ENCODE measurements around the gene LRRC53. TPM values are rescaled to one million over a fixed set of nuclear protein-coding genes. Genes with fewer than 3 reads are reported as not detected.

LRRC53 gene
- polyA plus RNA-seq, 1 donor (not counting 4 experiments of a cell fraction or from before 2014, with no cell fraction given), result not detected

GRCh38 chr1:74474585-74474984 lies 37.8 kb downstream of the LRRC53 start:
- TF ChIP-seq EZH2 (IDR thresholded peaks at IDR 0.05; ENCODE audit: low read length) (no peak), CTCF (optimal IDR thresholded peaks at IDR 0.05 in 1 of 3, IDR thresholded peaks at IDR 0.05 in 1 of 3, conservative IDR thresholded peaks at IDR 0.05 in 1 of 3; ENCODE audit: extremely low read depth in 1 of 3, insufficient read depth in 2 of 3, low read length in 3 of 3) (no peak)
- FAIRE-seq (no peak), DNase-seq (ENCODE audit: low read depth, low spot score) (no peak)
- Histone ChIP-seq H3K27ac (ENCODE audit: control insufficient read depth, insufficient read depth, low read length) (no peak overlapping the region), H3K4me1 (ENCODE audit: control insufficient read depth, extremely low read depth, insufficient read depth, low read length) (no peaks in the 10 kb centered on the region), H3K27me3 (ENCODE audit: control insufficient read depth, extremely low read depth, insufficient read depth, low read length) (no peaks in the 10 kb centered on the region), H2AFZ (ENCODE audit: control insufficient read depth, low read length) (no peak overlapping the region), H3K79me2 (ENCODE audit: control insufficient read depth, insufficient read depth, low read length) (no peaks in the 10 kb centered on the region), H3K4me2 (ENCODE audit: control insufficient read depth, extremely low read depth, insufficient read depth, low read depth, low read length) (no peak overlapping the region), H3K36me3 (ENCODE audit: control insufficient read depth in 2 of 2, extremely low read depth in 1 of 2, insufficient read depth in 2 of 2, low read length in 2 of 2) (no peaks in the 10 kb centered on the region), H3K9me1 (ENCODE audit: control insufficient read depth, extremely low read depth, insufficient read depth, low read length) (no peaks in the 10 kb centered on the region), H3K9ac (ENCODE audit: control insufficient read depth, extremely low read depth, insufficient read depth, low read length) (no peak overlapping the region), H4K20me1 (ENCODE audit: control insufficient read depth, extremely low read depth, insufficient read depth, low read length) (no peaks in the 10 kb centered on the region), H3K9me3 (ENCODE audit: control insufficient read depth, low read depth, low read length) (no peaks in the 10 kb centered on the region), H3K4me3 (ENCODE audit: control insufficient read depth in 2 of 3, extremely low read depth in 1 of 3, insufficient read depth in 2 of 3, low read depth in 1 of 3, low read length in 3 of 3) (no peak overlapping the region)
- dilution Hi-C loops (cut with MboI; ENCODE audit: extremely low pct_ligation_motif_present, low sequenced_read_pairs), result no loop called here

GRCh38 chr1:74471470-74471869 lies 40.9 kb downstream of the LRRC53 start:
- H3K4me1 ChIP-seq (ENCODE audit: control insufficient read depth, extremely low read depth, insufficient read depth, low read length), result no peaks in the 10 kb centered on the region
- H2AFZ ChIP-seq (ENCODE audit: control insufficient read depth, low read length), result no peak overlapping the region
- H3K4me2 ChIP-seq (ENCODE audit: control insufficient read depth, extremely low read depth, insufficient read depth, low read depth, low read length), result no peak overlapping the region
- FAIRE-seq, result no peak
- dilution Hi-C loops (cut with MboI; ENCODE audit: extremely low pct_ligation_motif_present, low sequenced_read_pairs), result no loop called here
- no peak for DNase-seq (ENCODE audit: low read depth, low spot score)
- no peaks in the 10 kb centered on the region for H4K20me1 ChIP-seq (ENCODE audit: control insufficient read depth, extremely low read depth, insufficient read depth, low read length)
- H3K27me3 ChIP-seq (ENCODE audit: control insufficient read depth, extremely low read depth, insufficient read depth, low read length), result no peaks in the 10 kb centered on the region
- TF ChIP-seq CTCF (optimal IDR thresholded peaks at IDR 0.05 in 1 of 3, IDR thresholded peaks at IDR 0.05 in 1 of 3, conservative IDR thresholded peaks at IDR 0.05 in 1 of 3; ENCODE audit: extremely low read depth in 1 of 3, insufficient read depth in 2 of 3, low read length in 3 of 3), result no peak
- TF ChIP-seq EZH2 (IDR thresholded peaks at IDR 0.05; ENCODE audit: low read length), result no peak
- no peak overlapping the region for H3K9ac ChIP-seq (ENCODE audit: control insufficient read depth, extremely low read depth, insufficient read depth, low read length)
- H3K9me3 ChIP-seq (ENCODE audit: control insufficient read depth, low read depth, low read length), result no peaks in the 10 kb centered on the region
- no peak overlapping the region for H3K4me3 ChIP-seq (ENCODE audit: control insufficient read depth in 2 of 3, extremely low read depth in 1 of 3, insufficient read depth in 2 of 3, low read depth in 1 of 3, low read length in 3 of 3)
- H3K36me3 ChIP-seq (ENCODE audit: control insufficient read depth in 2 of 2, extremely low read depth in 1 of 2, insufficient read depth in 2 of 2, low read length in 2 of 2), result no peaks in the 10 kb centered on the region
- no peaks in the 10 kb centered on the region for H3K79me2 ChIP-seq (ENCODE audit: control insufficient read depth, insufficient read depth, low read length)
- H3K27ac ChIP-seq (ENCODE audit: control insufficient read depth, insufficient read depth, low read length), result no peak overlapping the region
- H3K9me1 ChIP-seq (ENCODE audit: control insufficient read depth, extremely low read depth, insufficient read depth, low read length), result no peaks in the 10 kb centered on the region
